Ascending aorta (tissue), 2 donors: Measurements from ENCODE around the gene AP5B1. TPM values are rescaled to one million over a fixed set of nuclear protein-coding genes. Genes with fewer than 3 reads are reported as not detected.

Experiments used
- DNase-seq, 2 donors: peaks; one replicate each; pipeline ENCODE4 v3.0.0-alpha.2; 2019; ENCODE audit warnings: low spot score in 2 of 2
- H3K27ac ChIP-seq, 2 donors: fragments of 200-600 bp; sonication (generic); one replicate each; pipeline ENCODE4 v1.5.1; 2016 to 2017; ENCODE audit warnings: mild to moderate bottlenecking in 1 of 2
- H3K27me3 ChIP-seq: fragments of 200-600 bp; sonication (generic); one replicate; pipeline ENCODE4 v1.5.1; 2017
- H3K36me3 ChIP-seq, 2 donors: fragments of 200-600 bp; sonication (generic); one replicate each; pipeline ENCODE4 v1.5.1; 2016
- H3K4me1 ChIP-seq, 2 donors: fragments of 200-600 bp; sonication (generic); one replicate each; pipeline ENCODE4 v1.5.1; 2016 to 2017; ENCODE audit warnings: mild to moderate bottlenecking in 1 of 2
- H3K4me3 ChIP-seq, 2 donors: fragments of 200-600 bp; sonication (generic); one replicate each; pipeline ENCODE4 v1.5.1; 2016 to 2017; ENCODE audit warnings: mild to moderate bottlenecking in 1 of 2
- H3K9me3 ChIP-seq, 2 donors: fragments of 200-600 bp; sonication (generic); one replicate each; pipeline ENCODE4 v1.5.1; 2016
- intact Hi-C: fragments of 100-400 bp; cut with DNase I; formaldehyde crosslinking; loops from one replicate; pipeline ENCODE4 v1.15.1; 2023
- total RNA-seq: library from RNA; depleted of rRNA; stranded (reverse); fragments of >200 nt; gene quantifications from one replicate; pipeline ENCODE4 v1.1.0, GENCODE V29; 2016
- TF ChIP-seq, protein P1 (sequence below), 3 experiments: fragments of 200-600 bp in 2 of 3; fragments of 450-650 bp in 1 of 3; sonication (generic) in 2 of 3; IDR thresholded peaks; one replicate each; pipeline ENCODE4 v1.5.1; 2016 to 2019; ENCODE audit warnings: antibody characterized with exemption in 3 of 3, mild to moderate bottlenecking in 1 of 3, moderate library complexity in 1 of 3

The AP5B1 gene
- total RNA-seq, 1 donor from 2014 or later = 31.8 TPM

DNA sequence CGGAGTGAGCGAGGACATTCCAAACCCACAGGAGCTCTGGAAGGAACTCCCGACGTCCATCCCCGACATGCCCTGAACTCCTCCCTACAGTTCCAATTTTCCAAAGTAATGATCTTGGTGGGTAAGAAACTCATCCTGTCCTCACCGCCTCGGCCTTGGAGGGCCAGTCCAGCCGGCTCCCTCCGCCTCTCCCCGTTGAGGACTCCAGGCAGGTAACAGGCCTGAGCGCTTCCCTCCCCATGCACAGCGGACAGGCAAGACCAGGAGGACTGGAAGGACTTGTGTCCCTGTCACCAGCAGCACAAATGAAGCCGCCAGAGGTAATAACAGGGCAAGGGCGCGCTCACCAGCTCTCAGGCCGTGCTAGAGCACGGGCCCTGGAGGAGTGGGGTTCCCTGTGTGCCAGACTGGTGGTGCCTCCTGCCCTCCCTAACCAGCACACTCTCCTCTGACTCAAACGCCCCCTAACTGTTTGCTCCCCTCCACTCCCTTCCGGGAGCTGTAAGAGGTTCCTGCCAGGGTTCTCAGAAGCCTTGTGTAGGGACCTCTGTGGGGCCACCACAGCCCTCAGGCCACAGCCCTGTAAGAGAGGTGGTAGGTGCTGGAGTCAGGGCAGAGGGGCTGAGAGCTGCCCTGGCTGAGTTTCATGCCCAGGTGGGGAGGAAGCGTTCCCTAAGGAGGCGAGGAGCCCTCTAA lies 23.2 kb upstream of the AP5B1 start:
- Histone ChIP-seq H3K27ac (no peak overlapping the region), H3K27me3 (no peaks in the 10 kb centered on the region), H3K4me1 (no peaks in the 10 kb centered on the region), H3K4me3 (no peak overlapping the region), H3K36me3 (no peaks in the 10 kb centered on the region), H3K9me3 (no peaks in the 10 kb centered on the region)
- TF ChIP-seq, protein P1, sequence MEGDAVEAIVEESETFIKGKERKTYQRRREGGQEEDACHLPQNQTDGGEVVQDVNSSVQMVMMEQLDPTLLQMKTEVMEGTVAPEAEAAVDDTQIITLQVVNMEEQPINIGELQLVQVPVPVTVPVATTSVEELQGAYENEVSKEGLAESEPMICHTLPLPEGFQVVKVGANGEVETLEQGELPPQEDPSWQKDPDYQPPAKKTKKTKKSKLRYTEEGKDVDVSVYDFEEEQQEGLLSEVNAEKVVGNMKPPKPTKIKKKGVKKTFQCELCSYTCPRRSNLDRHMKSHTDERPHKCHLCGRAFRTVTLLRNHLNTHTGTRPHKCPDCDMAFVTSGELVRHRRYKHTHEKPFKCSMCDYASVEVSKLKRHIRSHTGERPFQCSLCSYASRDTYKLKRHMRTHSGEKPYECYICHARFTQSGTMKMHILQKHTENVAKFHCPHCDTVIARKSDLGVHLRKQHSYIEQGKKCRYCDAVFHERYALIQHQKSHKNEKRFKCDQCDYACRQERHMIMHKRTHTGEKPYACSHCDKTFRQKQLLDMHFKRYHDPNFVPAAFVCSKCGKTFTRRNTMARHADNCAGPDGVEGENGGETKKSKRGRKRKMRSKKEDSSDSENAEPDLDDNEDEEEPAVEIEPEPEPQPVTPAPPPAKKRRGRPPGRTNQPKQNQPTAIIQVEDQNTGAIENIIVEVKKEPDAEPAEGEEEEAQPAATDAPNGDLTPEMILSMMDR (IDR thresholded peaks at IDR 0.05) = no peak
- no peak for DNase-seq
- intact Hi-C loops = no loop called here

DNA sequence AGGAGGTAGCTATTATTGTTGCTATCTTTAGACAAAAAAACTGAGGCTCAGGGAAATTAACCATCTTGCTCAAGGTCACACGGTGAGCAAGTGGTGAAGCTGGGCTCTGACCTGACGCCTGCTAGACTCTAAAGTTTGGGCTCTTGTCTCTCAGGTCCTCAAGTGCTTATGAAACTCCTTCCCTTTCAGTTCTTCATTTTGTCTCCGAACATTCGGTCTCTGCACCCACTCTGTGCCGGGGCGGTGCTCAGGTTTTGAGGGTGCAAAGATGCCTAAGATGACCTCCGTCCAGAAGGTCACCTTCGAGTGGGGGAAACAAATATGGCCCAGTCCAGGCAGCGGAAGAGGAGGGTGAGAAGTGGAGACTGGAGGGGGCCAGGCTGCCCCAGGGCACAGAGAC lies 22.1 kb upstream of the AP5B1 start:
- DNase-seq = no peak
- TF ChIP-seq, protein P1 (IDR thresholded peaks at IDR 0.05) = no peak
- Histone ChIP-seq H3K36me3 (no peaks in the 10 kb centered on the region), H3K27ac (no peak overlapping the region), H3K27me3 (no peaks in the 10 kb centered on the region), H3K4me1 (no peaks in the 10 kb centered on the region), H3K4me3 (no peak overlapping the region), H3K9me3 (no peaks in the 10 kb centered on the region)
- intact Hi-C loops = no loop called here

DNA sequence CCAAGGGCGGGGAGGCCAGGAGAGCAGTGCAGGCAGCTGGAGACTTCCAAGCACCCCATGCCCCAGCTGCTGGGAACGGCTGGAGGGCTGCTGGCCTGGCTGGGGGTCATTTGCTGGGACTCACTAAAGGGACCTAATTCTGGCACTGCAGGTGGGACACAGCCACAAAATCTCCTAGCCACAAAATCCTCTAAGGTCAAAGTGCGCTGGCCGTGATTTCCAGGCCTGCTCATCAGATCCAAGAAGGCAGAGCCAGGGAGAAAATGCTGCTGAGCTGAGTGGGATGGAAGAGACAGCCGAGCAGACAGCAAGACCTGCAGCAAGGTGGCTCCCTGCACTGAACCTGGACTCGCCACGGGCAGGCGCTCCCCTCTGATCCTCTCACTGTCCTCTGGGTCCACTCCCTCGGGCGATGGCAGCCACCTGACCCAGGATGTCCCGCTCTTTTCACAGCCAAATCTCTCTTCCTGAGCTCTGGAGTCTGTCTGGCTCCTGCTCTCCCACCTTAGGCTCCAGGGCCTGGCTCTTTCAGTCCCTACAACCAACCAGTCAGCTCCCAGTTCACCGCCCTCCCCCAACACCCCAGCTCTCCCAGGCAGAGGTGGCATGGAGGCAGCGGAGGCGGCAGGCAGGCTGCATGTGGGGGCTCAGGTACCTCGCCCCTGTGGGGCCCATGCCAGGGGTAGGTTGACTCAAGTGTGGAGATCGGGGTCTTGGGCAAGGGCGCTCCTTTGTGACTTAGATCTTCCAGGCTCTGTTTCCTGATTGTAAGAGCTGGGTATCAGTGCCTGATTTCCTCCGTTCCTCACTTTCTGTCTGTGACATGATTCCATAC lies 20.6 kb upstream of the AP5B1 start:
- no peak for DNase-seq
- H3K4me3 ChIP-seq = no peak overlapping the region
- no peak overlapping the region for H3K27ac ChIP-seq
- TF ChIP-seq, protein P1 (IDR thresholded peaks at IDR 0.05) = no peak
- intact Hi-C loops = no loop called here
- no peaks in the 10 kb centered on the region for H3K4me1 ChIP-seq
- no peaks in the 10 kb centered on the region for H3K36me3 ChIP-seq
- no peaks in the 10 kb centered on the region for H3K9me3 ChIP-seq
- H3K27me3 ChIP-seq = no peaks in the 10 kb centered on the region

DNA sequence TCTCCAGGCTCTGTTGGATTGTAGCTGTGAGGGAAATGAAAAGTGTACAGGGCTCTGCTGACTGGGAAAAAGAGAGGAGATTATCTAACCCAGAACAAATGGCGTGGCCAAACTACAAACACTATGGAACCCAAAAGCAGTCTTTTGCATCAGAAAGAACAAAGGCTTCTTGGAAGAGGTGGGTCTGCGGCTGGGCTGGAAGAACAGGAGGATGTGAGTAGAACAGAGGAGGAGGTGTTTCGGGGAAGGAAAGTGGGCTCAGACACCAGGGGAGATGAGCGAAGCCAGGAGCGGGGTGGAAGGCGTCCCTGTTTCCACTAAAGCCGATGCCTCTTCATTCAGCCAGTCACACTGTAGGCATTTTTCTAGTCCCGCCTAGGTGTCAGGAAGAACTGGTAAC lies 18.1 kb upstream of the AP5B1 start:
- no peaks in the 10 kb centered on the region for H3K9me3 ChIP-seq
- H3K27ac ChIP-seq = no peak overlapping the region
- H3K36me3 ChIP-seq = no peaks in the 10 kb centered on the region
- H3K4me1 ChIP-seq = no peaks in the 10 kb centered on the region
- TF ChIP-seq, protein P1 (IDR thresholded peaks at IDR 0.05) = no peak
- DNase-seq = no peak
- H3K4me3 ChIP-seq = no peak overlapping the region
- intact Hi-C loops = no loop called here
- H3K27me3 ChIP-seq = no peaks in the 10 kb centered on the region

DNA sequence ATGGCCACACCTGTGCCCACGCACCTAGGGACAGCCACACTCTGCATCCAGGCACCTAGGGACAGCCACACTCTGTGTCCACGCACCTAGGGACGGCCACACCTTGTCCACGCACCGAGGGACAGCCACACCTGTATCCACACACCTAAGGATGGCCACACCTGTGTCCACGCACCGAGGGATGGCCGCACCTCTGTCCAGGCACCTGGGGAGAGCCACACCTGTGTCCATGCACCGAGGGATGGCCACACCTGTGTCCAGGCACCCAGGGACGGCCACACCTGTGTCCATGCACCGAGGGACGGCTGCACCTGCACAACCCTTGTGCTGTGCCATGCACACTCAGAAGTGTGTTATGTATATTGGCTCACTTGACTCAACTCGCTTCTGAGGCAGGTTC lies 16.9 kb upstream of the AP5B1 start:
- Histone ChIP-seq H3K4me3 (no peak overlapping the region), H3K9me3 (no peaks in the 10 kb centered on the region), H3K27ac (no peak overlapping the region), H3K27me3 (no peaks in the 10 kb centered on the region), H3K4me1 (no peaks in the 10 kb centered on the region), H3K36me3 (no peaks in the 10 kb centered on the region)
- intact Hi-C loops = no loop called here
- DNase-seq = no peak
- TF ChIP-seq, protein P1 (IDR thresholded peaks at IDR 0.05) = no peak
